Measurements from ENCODE around the gene CNIH2.

GRCh38 chr11:66263785-66264184 lies 14.2 kb upstream of the CNIH2 start:
- TF ChIP-seq POLR2AphosphoS5 (IDR thresholded peaks at IDR 0.05; ENCODE audit: low read depth) (no peak), CTCF (conservative IDR thresholded peaks at IDR 0.05; ENCODE audit: low read depth in 2 of 2) (no peak)

All from GM23338 (cell line).